NB4 (cell line): ENCODE results near the gene KCTD1.

Experiments
- CTCF ChIP-seq: IDR thresholded peaks from one replicate; pipeline ENCODE4 v1.5.1; 2012; ENCODE audit warnings: low read depth, low read length
- MYC ChIP-seq: IDR thresholded peaks from 2 replicates; pipeline ENCODE4 v1.6.1; 2011; ENCODE audit warnings: low read depth, low read length
- POLR2A ChIP-seq: IDR thresholded peaks from 2 replicates; pipeline ENCODE4 v1.6.1; 2011; ENCODE audit warnings: mild to moderate bottlenecking; ENCODE audit not compliant: insufficient read length; ENCODE audit errors: extremely low read depth

GRCh38 chr18:26511339-26512071 is 36.8 kb downstream of the KCTD1 start:
- no peak for TF ChIP-seq POLR2A
- no peak for TF ChIP-seq MYC
- no peak for TF ChIP-seq CTCF
